ENCODE results near the gene LSAMP.

The LSAMP gene

DNA sequence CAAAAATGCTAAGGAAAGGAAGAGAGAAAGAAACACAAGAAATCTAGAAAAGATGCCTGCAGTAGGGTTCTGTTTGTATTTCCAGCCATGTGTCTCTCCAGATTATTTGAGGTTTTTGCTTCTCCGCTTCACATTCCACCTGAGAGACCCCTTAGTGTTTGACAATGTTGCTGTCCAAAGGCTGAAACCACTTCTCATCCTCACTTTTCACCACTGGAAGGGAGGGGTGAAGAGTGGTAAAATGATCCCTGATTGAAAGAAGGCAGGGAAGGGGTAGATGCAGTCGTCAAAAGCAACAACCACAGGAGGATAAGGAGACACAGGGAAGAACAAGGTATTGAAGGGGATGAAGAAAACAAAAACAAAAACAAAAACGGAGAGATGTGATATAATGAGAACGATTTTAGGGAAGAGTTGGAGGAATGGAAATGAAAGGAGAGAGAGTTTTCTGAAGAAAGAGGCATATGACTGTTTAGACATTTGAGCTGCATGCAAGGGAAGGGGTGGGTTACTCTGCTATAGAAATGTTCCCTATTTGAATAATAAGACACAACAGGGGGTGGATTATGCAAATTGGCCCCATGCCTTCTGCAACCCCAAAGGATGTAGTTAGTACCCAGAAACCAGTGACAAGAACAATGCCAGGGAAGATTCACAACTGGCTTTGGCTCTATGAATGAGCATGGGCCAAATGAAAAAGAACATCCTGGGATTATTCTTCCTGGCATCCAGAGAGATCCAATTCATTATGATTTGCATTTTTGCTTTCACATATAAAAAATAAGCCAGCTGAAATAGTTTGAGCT, 586.1 kb downstream of the LSAMP start:
- no peak overlapping the region for H3K4me3 ChIP-seq (ENCODE audit: low read depth, low read length)
- DNase-seq (ENCODE audit: low read depth), result no peak
- TF ChIP-seq, protein P1, sequence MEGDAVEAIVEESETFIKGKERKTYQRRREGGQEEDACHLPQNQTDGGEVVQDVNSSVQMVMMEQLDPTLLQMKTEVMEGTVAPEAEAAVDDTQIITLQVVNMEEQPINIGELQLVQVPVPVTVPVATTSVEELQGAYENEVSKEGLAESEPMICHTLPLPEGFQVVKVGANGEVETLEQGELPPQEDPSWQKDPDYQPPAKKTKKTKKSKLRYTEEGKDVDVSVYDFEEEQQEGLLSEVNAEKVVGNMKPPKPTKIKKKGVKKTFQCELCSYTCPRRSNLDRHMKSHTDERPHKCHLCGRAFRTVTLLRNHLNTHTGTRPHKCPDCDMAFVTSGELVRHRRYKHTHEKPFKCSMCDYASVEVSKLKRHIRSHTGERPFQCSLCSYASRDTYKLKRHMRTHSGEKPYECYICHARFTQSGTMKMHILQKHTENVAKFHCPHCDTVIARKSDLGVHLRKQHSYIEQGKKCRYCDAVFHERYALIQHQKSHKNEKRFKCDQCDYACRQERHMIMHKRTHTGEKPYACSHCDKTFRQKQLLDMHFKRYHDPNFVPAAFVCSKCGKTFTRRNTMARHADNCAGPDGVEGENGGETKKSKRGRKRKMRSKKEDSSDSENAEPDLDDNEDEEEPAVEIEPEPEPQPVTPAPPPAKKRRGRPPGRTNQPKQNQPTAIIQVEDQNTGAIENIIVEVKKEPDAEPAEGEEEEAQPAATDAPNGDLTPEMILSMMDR (IDR thresholded peaks at IDR 0.05; ENCODE audit: insufficient read depth, low read depth, low read length, missing control alignments), result no peak

DNA sequence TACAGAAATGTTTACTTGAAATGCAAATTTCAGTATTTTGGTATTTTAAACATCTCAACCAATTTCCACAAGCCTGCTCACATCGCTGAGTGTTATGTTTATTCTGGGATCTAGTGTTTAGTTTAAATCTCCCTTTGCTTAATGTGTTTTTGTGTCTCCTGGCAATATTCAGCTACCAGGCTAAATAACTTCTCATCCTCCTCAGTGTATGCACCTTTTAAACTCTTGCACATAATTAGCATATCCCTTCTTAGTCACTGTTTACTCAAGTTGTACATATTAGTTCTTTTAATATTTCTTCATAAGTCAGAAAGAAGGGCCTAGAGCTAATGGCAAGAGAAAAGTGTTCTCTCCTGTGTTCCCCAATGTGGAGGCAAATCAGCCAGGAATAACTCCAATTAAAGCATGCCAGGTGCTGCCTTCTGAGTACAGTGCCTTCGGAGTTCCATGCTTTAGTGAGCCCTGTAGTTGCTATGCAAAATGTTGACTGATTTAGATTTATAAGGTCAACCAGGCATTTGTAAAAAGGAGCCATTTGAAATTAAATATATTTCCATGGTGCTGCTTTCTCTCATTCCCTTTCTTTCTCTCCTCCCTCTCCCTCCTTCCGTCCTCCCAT, 587.7 kb downstream of the LSAMP start:
- no peak overlapping the region for H3K4me3 ChIP-seq (ENCODE audit: low read depth, low read length)
- DNase-seq (ENCODE audit: low read depth), result no peak
- TF ChIP-seq, protein P1 (IDR thresholded peaks at IDR 0.05; ENCODE audit: insufficient read depth, low read depth, low read length, missing control alignments), result no peak

DNA sequence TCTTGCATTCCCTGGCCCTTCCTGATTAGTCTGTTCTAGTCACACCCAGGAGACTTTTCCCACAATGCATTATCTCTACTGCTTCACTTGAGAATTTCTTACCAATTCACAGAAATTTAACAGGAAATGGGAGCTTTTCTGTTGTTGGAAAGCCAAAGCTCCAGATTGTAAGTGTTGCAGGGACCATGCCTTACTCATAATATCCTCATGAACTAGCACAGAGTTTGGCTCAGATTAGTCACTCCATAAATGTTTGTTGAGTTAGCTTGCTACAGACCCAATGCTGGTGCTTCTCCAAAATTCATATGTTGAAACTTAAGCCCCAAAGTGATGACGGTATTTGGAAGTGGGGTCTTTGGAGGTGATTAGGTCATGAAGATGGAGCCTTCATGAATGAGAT, 589.4 kb downstream of the LSAMP start:
- TF ChIP-seq, protein P1 (IDR thresholded peaks at IDR 0.05; ENCODE audit: insufficient read depth, low read depth, low read length, missing control alignments), result no peak
- no peak for DNase-seq (ENCODE audit: low read depth)
- H3K4me3 ChIP-seq (ENCODE audit: low read depth, low read length), result no peak overlapping the region

DNA sequence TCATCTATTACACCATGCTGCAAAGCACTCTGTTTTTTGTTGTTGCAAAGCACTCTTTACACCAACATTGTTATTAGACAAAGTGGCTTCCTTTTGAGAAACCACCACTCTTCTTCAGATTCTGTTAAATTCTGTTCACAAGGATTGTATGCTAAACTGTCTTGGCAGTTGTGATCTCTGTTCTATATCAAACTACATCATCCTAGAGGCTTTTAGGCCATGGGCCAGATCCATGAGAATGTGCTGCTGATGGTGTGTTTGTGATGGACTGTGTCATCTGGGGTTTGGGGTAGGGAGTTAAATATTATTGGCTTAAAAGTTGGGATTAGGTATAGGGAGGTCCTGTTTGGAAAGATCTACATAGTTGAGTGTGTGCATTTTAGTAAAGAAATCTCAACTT, 592.2 kb downstream of the LSAMP start:
- no peak for DNase-seq (ENCODE audit: low read depth)
- no peak overlapping the region for H3K4me3 ChIP-seq (ENCODE audit: low read depth, low read length)
- TF ChIP-seq, protein P1 (IDR thresholded peaks at IDR 0.05; ENCODE audit: insufficient read depth, low read depth, low read length, missing control alignments), result no peak

DNA sequence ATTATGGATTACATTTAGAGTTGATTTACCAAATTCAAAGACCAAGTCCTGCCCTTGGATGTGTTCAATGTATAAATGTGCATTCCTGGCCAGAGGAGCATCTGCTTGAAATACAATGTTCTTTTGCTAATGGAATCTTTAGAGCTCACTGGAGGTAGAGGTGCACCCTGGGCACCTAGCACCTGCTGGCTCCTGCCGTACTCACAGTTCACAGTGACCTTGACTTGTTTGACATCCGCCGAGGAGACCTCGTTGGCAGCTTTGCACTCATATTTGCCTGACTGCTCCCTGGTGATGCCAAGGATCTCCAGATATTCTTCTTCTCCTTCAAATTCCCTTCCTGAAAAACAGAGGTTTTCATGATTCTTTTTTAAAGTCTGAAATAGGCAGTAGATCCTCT, 593.0 kb downstream of the LSAMP start:
- no peak overlapping the region for H3K4me3 ChIP-seq (ENCODE audit: low read depth, low read length)
- DNase-seq (ENCODE audit: low read depth), result no peak
- TF ChIP-seq, protein P1 (IDR thresholded peaks at IDR 0.05; ENCODE audit: insufficient read depth, low read depth, low read length, missing control alignments), result no peak

DNA sequence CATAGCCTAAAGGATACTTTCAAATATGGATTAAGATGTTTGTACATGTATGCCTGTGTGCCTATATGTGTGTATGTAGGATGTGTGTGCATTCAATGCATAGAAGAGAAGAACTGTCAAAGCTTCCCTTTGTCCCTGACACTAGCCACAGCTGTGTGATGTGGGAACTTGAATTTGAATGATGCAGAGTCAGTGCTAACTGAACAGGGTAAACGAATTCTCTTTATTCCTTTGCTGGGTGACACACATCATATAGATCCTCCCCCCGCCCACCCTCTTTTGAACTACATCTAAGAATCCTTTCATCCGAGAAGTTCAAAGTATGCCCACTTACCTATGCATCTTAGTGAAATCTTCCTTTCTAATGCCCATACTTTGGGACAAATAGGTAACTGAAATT, 593.7 kb downstream of the LSAMP start:
- no peak overlapping the region for H3K4me3 ChIP-seq (ENCODE audit: low read depth, low read length)
- TF ChIP-seq, protein P1 (IDR thresholded peaks at IDR 0.05; ENCODE audit: insufficient read depth, low read depth, low read length, missing control alignments), result no peak
- no peak for DNase-seq (ENCODE audit: low read depth)
